HG03521 (cell line): Measurements from ENCODE around the gene SERPINB6.
"Not testable (repeated sequence)": the region's sequence is repeated elsewhere in the genome, so short reads cannot be mapped to it uniquely, and the experiment has no call there.

ENCODE experiments used
- ATAC-seq: cut with Tn5 transposase; IDR thresholded peaks from one replicate; pipeline ENCODE4 v1.9.1; 2021; ENCODE audit warnings: mild to moderate bottlenecking, moderate library complexity; ENCODE audit not compliant: unreplicated experiment

Gene SERPINB6

DNA sequence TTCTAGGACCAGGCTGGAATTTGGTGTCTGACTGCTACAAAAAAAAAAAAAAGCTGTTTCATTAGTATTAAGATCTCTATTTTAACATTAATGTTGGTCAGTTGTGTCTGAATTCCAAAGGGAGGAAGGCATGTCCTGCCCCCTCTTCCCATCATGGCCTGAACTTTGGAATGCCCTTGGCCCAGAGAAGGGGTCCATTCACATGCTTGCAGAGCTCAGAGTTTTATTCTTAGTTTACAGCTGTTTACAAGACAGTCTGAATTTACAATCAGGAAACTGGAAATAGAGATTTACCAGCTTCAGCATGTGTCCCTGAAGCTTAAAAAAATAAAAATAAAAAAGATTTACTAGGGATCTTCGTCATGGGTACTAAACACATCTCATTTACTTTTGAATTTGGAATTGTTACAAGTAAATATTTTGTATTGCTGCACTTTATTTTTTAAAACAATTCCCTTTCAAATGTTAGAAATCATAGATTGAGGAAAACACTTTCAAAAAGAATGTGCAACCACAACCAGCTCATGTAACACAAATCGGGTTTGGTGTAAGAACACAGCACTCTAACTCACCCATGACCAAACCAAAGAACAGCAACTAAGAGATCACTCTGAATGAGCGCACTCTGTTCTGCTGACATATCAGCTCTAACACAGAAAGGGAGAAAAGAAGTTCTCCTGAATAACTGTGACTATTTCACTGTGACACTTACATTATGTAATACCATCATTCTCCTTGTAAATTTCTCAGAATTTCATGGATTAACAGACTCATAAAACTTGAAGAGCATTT lies 6.6 kb upstream of the SERPINB6 start:
- ATAC-seq: no peak

DNA sequence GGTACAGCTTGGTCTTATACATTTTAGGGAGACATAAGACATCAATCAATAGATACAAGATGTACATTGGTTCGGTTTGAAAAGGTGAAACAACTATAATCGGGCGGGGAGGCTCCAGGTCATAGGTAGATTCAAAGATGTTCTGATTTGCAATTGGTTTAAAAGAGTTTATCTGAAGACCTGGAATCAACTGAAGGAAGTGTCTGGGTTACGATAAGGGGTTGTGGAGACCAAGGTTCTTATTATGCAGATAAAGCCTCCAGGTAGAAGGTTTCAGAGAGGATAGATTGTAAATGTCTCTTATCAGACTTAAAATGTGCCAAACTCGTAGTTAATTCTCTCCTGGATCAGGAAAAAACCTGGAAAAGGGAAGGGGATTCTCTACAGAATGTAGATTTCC lies 5.9 kb upstream of the SERPINB6 start:
- no peak for ATAC-seq

DNA sequence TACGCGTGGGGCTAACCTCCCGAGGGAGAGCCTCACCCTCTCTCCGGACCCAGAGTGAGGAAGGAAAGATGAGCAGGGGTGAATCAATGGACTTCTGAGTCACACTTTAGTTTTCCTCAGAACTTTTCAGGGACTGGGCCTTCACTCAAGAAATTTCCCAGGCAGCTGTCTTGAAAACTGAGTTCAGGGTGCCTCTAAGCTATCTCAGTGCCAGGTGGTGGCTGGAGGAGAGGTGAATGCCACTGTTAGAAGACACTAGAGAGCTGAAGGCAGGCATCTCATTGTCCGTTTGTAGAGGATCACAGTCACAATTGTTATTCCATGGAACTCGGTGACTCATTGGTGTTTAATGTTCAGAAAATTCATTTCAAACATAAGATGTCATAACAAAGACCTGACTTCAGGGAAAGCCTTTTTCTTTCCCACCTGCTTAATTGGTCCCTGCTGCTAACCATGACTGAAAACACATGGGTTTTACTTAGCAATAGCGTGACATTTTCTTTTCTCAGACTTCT lies 5.3 kb upstream of the SERPINB6 start:
- ATAC-seq: no peak

DNA sequence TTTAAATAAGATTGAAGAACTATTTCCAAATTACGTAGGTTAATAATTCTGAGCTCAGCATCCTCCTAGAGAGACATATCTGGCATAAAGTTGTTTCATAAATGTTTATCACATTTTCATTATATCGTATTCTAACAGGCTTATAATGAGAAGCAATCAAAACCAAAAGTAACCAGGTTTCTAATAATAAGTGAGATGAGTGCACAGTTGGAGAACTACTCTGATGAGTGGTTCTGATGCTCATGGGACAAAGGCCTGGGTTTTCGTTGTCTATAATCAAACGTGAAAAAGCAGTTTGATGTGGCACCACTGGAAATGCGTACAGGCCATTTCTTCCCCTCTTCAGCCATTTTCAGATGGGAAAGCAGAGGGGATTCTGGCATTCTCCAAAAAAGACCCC lies 4.7 kb upstream of the SERPINB6 start:
- no peak for ATAC-seq

DNA sequence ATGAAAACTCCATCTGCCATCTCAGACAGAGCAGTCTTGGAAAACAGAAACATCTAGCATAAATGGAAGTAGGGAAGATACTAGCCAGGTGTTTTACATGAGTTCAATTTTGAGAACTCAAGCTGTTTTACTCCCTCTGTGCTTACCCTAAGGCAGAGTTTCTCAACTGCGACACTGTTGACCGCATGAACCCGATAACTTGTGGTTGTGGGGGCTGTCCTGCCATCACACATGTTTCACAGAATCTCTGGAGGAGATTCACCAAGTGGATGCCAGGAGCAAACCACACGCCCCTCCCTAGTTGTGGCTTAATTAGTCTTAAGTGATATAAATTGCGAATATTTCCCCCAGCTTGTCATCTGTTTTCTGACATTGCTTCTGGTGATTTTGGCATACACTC lies 2.3 kb upstream of the SERPINB6 start:
- no peak for ATAC-seq

DNA sequence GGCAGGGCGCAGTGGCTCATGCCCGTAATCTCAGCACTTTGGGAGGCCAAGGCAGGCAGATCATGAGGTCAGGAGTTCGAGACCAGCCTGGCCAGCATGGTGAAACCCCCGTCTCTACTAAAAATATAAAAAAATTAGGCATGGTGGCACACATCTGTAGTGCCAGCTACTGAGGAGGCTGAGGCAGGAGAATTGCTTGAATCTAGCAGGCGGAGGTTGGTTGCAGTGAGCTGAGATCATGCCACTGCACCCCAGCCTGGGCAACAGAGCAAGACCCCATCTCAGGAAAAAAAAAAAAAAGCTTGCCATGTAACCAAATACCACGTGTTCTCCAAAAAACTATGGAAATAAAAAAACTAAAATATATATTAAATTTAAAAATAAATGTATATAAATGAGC lies 1.8 kb upstream of the SERPINB6 start:
- ATAC-seq: not testable (repeated sequence)

DNA sequence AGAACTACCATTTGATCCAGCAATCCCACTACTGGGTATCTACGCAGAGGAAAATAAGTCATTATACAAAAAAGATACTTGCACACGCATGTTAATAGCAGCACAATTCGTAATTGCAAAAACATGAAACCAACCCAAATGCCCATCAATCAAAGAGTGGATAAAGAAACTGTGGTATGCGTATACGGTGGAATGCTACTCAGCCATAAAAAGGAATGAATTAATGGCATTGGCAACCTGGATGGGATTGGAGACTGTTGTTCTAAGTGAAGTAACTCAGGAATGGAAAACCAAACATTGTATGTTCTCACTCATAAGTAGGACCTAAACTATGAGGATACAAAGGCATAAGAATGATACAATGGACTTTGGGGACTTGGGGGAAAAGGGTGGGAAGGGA lies 1.3 kb upstream of the SERPINB6 start:
- not testable (repeated sequence) for ATAC-seq

DNA sequence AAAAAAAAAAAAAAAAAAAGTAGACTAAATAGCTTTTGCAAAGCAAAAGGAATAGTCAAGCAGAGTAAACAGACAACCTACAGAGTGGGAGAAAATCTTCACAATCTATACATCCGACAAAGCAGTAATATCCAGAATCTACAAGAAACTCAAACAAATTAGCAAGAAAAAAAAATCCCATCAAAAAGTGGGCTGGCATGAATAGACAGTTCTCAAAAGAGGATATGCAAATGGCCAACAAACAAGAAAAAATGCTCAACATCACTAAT lies 786 bp upstream of the SERPINB6 start:
- not testable (repeated sequence) for ATAC-seq

DNA sequence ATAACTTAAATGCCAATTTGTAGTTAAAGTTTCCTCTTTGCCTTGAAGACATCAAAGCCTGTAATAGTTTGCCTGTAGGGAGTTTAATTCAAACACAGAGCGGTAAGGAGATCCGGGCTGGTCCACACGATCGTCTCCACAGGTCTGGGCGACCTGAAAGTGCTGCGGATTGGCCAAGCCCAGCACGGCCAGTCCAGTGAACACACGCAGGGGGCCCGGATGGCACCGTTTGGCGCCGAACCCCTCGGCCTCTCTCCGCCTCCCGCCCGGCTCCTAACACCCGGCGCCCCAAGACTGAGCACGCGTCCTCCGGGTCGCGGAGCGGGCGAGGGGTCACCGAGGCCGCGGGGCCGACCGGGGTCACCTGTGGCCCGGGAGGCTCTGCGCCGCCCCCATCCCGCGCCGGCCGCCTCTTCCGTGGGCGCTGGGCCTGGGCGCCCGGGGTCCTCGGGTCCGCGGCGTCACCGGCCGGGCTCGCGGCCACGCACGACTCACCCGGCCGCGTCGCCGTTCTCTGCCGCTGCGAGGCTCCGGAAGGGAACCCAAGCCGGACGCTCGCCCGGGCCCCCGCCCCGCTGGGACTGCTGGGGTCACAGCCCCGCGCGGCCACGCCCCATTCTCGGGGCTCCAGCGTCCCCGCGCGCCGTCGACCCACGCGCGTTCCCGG lies 481 bp downstream of the SERPINB6 start:
- ATAC-seq: no peak

DNA sequence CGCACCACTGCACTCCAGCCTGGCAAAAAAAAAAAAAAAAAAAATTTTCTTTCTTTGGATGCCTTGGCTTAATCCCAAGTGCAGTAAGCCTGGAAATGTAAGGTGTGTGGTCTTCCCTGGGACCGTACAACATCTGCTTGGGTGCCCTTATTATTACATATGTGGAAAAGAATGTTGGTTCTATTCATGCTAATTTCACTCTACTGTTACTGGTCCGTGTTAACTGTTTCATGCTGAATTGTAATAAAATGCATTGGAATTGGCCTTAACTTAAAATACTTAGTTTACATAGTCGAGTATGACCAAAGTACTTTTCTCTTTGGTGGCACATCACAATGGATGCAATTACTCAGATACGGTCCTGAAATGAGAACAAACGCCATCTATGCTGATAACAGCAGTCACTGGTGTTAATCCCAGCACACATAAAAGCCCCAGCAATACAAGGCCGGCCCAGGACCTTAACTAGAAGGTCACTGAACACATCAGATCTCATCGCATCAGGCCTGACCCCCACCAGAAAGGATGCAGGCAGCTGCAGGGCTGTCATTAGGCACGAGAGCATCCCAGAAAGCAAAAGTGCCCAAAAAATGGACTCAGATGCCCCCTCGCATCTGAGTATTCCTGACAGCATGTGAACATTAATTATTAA lies 1.2 kb downstream of the SERPINB6 start:
- ATAC-seq: no peak

DNA sequence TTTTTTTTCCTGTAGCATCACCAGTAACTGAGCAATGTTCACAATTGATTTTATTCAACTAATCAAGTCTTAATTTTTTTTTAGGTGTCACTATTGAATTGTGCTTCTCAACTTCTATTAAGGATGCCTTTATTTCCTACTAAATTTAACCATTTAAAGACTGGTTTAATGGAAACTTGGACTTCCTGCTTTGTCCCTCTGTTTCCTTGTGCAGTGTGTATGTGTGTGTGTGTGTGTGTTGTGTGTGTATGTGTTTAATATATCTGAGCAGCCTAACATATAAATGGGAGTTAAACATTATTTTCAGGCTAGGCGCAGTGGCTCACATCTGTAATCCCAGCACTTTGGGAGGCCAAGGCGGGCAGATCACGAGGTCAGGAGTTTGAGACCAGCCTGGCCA lies 1.8 kb downstream of the SERPINB6 start:
- no peak for ATAC-seq

DNA sequence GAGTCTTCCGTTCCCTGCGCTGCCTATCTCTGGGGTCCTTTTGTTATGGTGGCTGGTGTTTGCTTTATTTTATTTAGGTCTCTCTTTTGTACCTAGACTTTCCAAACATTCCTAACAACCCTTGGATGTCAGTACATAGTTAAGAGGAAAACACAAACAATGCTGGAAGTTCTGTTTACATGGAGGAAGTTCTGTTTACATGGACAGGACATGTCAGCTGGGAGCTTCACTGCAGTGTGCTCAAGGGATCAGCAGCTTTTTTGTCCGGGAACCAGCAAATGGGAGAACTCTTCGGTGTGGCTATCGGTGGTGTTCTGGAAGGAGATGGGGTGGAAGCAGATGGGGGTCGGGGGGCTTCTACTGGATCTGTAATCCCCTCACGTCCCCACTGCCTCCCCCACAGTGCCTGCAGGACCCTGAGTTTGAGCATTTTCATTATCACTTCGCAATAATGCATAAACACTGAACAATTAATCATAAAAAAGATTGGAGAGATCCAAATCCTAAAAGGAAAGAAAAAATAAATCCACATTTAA lies 2.7 kb downstream of the SERPINB6 start:
- ATAC-seq: no peak

DNA sequence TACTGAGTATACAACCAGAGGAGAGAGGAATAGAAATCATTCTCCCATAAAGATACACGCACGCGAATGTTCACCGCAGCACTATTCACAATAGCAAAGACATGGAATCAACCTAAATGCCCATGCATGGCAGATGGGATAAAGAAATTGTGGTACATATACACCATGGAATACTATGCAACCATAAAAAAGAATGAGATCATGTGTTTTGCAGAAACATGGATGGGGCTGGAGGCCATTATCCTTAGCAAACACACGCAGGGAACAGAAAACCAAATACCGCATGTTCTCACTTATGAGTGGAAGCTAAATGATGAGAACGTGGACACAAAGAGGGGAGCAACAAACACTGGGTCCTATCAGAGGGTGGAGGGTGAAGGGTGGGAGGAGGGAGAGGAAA lies 3.4 kb downstream of the SERPINB6 start:
- no peak for ATAC-seq

DNA sequence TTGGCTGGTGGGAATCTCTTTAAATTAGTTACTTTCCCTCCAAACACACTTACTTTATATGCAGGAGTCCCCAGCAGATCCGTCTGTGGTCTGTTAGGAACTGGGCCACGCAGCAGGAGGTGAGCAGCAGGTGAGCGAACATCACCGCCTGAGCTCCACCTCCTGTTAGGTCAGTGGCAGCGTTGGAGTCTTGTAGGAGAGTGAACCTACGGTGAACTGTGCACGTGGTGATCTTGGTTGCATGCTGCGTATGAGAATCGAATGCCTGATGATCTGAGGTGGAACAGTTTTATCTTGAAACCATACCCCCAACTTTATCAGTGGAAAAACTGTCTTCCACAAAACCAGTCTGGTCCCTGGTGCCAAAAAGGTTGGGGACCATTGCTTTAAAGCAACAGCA lies 5.0 kb downstream of the SERPINB6 start:
- no peak for ATAC-seq

DNA sequence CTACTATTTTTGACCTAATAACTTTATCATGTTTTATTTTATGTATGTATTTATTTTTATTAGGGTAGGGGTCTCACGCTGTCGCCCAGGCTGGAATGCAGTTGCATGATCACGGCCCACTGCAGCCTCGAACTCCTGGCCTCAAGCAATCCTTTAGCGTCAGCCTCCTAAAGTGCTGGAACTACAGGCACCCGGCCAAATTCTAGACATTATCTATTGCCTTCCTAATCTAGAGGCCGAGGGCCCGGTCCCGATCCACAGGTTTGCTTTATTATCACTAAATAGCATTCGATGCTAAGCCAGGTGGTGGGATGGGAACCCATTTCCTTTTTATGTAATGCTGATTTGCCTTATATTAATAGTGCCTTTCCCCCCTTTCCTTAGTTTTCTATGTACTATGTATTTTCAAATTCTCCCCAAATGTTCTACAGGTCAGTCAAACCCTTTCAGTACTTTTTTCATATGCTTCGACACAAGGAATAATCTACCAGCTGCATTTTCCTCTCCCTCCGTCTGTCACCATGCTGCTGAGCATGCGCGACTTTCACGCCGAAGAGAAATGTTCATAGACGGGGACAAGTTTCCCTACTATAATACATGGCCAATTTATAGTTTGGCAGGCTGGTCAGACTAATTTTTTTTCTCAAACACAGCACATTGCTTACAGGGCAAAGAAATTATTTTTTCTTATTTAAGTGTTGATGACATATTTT lies 6.4 kb downstream of the SERPINB6 start:
- ATAC-seq: no peak

DNA sequence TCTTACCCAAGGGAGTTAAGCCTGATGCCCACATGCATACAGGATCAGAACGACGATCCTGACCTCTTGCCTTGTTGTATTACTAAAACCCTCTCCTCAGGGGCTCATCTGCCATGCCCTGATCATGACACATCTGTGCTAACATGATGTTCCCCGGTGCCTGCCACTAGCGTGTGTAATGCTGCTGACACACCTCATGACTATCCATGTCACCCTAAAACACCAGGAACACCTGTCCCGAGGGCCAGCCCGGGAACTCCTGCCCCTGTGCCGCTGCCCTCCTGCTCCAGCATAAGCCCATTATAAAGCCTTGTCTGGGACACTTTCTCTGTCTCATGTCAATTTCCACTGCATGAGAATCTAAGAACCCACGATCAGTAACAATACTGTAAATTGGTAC lies 7.6 kb downstream of the SERPINB6 start:
- ATAC-seq: no peak

DNA sequence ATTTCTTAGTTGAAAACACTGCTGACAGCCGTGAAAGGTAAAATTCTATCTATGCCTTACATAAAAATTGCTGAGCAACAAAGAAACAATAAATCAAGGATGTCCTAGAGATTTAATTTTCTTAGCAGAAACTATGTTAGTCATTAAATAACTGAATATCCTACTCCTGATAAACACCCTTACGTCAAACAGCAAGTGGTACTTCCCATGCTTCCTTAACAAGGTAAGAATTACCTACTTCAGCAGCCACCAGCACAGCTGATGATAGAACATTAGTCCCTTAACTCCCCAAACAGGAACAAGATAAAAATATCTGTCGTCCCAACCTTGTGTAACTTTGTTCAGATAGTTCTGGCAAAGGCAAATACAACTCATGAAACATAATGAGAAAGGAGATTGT lies 8.7 kb downstream of the SERPINB6 start:
- no peak for ATAC-seq

DNA sequence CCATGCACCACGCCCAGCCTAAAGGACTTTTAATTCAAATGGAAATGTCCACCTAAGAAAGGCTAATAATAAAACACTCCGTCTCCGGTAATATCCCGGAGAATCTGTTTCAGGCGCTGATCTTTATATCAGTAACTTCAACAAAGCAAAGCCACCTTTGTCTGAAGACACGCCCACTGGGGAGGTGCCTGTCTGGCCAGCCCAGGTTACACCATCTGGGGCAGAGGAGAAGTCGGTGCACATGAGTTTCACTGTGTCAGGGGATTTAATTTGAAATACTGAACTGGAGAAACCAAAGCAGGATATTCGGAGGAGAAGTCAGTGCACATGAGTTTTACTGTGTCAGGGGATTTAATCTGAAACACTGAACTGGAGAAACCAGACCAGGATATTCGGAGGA lies 9.4 kb downstream of the SERPINB6 start:
- ATAC-seq: no peak

DNA sequence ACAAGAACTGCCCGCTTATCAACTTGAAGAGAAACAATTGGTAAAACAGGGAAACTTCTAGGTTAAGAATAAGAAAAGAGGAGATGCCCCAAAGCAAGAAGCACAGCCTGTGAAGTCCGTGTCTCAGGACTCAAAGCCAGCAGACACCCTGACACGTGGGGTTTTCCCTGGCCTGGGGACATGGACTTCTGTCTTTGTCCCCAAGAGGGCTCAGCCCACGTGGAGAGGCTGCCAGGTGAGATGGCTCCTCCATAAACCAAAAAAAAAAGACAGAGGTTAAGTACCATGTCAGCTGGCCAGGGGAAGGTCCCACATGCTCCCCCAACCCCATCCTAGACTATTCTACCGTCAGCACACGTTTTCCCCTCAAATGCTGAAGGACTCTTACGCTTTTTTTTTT lies 9.9 kb downstream of the SERPINB6 start:
- ATAC-seq: no peak

DNA sequence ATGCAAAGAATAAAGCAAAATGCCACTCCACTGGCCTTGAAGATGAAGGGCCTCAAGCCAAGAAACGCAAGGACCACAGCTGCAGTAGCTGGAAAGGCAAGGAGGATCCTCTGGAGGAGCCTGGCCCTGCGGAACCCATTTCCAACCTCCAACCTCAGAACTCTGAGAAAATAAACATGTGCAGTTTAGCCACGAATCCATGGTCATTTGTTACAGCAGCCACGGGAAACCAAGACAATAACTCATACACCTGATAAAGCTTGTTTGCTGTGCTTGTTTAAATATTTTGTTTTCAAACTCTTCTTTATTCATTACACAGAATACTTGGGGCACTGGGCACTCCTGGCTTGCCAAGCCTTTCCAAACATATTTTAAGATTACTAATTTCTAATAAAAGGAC lies 10.4 kb downstream of the SERPINB6 start:
- no peak for ATAC-seq
